ENCODE measurements around the gene SPATA2. TPM values are rescaled to one million over a fixed set of nuclear protein-coding genes. Genes with fewer than 3 reads are reported as not detected.

The SPATA2 gene
- total RNA-seq, 1 donor: 3.3 TPM

DNA sequence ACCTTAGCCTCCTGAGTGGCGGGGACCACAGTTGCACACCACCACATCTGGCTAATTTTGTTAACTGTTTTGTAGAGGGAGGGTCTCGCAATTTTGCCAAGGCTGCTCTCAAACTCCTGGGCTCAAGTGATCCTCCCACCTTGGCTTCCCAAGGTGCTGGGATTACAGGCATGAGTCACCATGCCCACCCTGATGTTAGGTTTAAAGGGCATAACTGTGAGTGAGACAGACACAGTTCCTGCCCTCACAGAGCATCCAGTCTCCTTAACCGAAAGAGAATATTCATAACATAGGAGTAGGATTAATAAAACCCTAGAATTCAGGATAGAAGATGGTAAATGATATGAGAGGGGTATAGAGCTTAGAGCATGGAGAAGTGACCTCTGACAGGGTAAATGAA is 3.1 kb upstream of the SPATA2 start:
- Histone ChIP-seq H3K27ac (ENCODE audit: low read depth, low read length) (no peak overlapping the region), H3K9me3 (ENCODE audit: low read depth, low read length) (no peaks in the 10 kb centered on the region), H3K4me1 (ENCODE audit: insufficient read depth, low read length) (peaks cover 24% of the 10 kb centered on the region), H3K4me2 (ENCODE audit: insufficient read depth, low read length) (no peak overlapping the region), H3K36me3 (ENCODE audit: insufficient read depth, low read length) (no peaks in the 10 kb centered on the region), H4K20me1 (ENCODE audit: insufficient read depth, low read length) (peaks cover 13% of the 10 kb centered on the region), H2AFZ (ENCODE audit: low read length) (no peak overlapping the region), H3K4me3 (ENCODE audit: insufficient read depth, low read length) (no peak overlapping the region), H3K27me3 (ENCODE audit: insufficient read depth, low read length) (no peaks in the 10 kb centered on the region), H3K79me2 (ENCODE audit: insufficient read depth, low read length) (peaks cover 17% of the 10 kb centered on the region)
- TF ChIP-seq, protein P1, sequence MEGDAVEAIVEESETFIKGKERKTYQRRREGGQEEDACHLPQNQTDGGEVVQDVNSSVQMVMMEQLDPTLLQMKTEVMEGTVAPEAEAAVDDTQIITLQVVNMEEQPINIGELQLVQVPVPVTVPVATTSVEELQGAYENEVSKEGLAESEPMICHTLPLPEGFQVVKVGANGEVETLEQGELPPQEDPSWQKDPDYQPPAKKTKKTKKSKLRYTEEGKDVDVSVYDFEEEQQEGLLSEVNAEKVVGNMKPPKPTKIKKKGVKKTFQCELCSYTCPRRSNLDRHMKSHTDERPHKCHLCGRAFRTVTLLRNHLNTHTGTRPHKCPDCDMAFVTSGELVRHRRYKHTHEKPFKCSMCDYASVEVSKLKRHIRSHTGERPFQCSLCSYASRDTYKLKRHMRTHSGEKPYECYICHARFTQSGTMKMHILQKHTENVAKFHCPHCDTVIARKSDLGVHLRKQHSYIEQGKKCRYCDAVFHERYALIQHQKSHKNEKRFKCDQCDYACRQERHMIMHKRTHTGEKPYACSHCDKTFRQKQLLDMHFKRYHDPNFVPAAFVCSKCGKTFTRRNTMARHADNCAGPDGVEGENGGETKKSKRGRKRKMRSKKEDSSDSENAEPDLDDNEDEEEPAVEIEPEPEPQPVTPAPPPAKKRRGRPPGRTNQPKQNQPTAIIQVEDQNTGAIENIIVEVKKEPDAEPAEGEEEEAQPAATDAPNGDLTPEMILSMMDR (IDR thresholded peaks at IDR 0.05; ENCODE audit: extremely low read depth, low read depth, low read length): no peak
- no peak for DNase-seq (ENCODE audit: insufficient read length, low spot score, missing footprints)

DNA sequence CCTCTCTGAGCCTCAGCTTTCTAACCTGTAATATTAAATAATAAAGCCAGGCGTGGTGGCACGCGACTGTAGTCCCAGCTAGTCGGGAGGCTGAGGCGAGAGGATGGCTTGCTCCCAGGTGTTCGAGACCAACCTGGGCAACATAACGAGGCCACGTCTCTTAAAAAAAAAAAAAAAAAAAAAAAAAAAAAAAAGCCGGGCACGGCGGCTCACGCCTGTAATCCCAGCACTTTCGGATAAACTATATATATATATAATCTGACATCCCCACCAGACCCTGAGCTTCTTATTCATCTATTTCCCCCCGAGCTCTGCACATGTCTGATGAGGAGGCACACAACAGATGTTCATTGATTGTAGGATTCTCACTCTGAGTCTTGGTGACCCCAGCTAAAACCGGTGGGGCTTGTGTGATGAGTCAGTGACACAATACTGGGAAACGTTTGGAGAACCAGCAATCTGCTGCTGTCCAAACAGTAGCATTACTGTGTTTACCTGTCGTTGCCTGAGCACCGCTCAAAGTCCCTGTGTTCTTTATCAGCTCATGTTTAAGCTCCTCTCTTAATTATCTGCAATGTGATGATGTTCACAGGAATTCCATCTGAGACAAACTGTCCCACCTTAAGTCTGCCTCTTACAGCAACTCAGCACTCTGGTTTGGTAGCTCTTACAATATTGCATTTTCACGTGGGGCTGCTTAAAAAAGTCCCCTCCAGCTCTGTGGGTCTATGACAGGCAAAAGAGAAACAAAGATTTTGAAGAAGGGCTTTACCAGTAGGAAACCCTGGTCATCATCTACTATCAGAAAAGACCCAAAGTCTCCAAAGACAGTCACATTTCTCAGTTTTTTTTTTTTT is 1.0 kb upstream of the SPATA2 start:
- no peaks in the 10 kb centered on the region for H3K27me3 ChIP-seq (ENCODE audit: insufficient read depth, low read length)
- H4K20me1 ChIP-seq (ENCODE audit: insufficient read depth, low read length): peaks cover 32% of the 10 kb centered on the region
- peaks cover 28% of the 10 kb centered on the region for H3K4me1 ChIP-seq (ENCODE audit: insufficient read depth, low read length)
- H3K4me3 ChIP-seq (ENCODE audit: insufficient read depth, low read length): peak overlapping the region; percentile 95
- H3K4me2 ChIP-seq (ENCODE audit: insufficient read depth, low read length): peak overlapping the region; percentile 100
- no peaks in the 10 kb centered on the region for H3K36me3 ChIP-seq (ENCODE audit: insufficient read depth, low read length)
- TF ChIP-seq, protein P1 (IDR thresholded peaks at IDR 0.05; ENCODE audit: extremely low read depth, low read depth, low read length): no peak
- peak; percentile 92 for DNase-seq (ENCODE audit: insufficient read length, low spot score, missing footprints)
- H2AFZ ChIP-seq (ENCODE audit: low read length): peak overlapping the region; percentile 97
- no peaks in the 10 kb centered on the region for H3K9me3 ChIP-seq (ENCODE audit: low read depth, low read length)
- peak overlapping the region; percentile 100 for H3K27ac ChIP-seq (ENCODE audit: low read depth, low read length)
- H3K79me2 ChIP-seq (ENCODE audit: insufficient read depth, low read length): peaks cover 36% of the 10 kb centered on the region

DNA sequence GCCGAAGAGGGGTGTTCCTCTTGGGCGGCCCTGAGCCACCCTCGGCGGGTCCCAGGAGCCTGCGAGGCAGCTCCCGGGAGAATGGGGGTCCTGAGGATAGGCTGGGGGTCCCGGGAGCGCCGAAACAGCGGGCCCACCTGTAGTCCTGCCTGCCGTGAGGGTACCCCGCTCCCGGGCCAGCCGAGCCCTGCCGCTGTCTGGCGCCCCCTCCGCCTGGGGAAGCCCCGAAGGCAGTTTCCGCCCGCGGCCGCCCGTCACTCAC is 280 bp downstream of the SPATA2 start:
- peaks cover 2% of the 10 kb centered on the region for H3K36me3 ChIP-seq (ENCODE audit: insufficient read depth, low read length)
- peaks cover 43% of the 10 kb centered on the region for H4K20me1 ChIP-seq (ENCODE audit: insufficient read depth, low read length)
- TF ChIP-seq, protein P1 (IDR thresholded peaks at IDR 0.05; ENCODE audit: extremely low read depth, low read depth, low read length): no peak
- H3K4me2 ChIP-seq (ENCODE audit: insufficient read depth, low read length): peak overlapping the region; percentile 100
- H3K4me1 ChIP-seq (ENCODE audit: insufficient read depth, low read length): peaks cover 28% of the 10 kb centered on the region
- no peaks in the 10 kb centered on the region for H3K27me3 ChIP-seq (ENCODE audit: insufficient read depth, low read length)
- peak overlapping the region; percentile 95 for H3K4me3 ChIP-seq (ENCODE audit: insufficient read depth, low read length)
- peak overlapping the region; percentile 97 for H2AFZ ChIP-seq (ENCODE audit: low read length)
- H3K27ac ChIP-seq (ENCODE audit: low read depth, low read length): peak overlapping the region; percentile 100
- H3K9me3 ChIP-seq (ENCODE audit: low read depth, low read length): no peaks in the 10 kb centered on the region
- no peak for DNase-seq (ENCODE audit: insufficient read length, low spot score, missing footprints)
- H3K79me2 ChIP-seq (ENCODE audit: insufficient read depth, low read length): peaks cover 49% of the 10 kb centered on the region

DNA sequence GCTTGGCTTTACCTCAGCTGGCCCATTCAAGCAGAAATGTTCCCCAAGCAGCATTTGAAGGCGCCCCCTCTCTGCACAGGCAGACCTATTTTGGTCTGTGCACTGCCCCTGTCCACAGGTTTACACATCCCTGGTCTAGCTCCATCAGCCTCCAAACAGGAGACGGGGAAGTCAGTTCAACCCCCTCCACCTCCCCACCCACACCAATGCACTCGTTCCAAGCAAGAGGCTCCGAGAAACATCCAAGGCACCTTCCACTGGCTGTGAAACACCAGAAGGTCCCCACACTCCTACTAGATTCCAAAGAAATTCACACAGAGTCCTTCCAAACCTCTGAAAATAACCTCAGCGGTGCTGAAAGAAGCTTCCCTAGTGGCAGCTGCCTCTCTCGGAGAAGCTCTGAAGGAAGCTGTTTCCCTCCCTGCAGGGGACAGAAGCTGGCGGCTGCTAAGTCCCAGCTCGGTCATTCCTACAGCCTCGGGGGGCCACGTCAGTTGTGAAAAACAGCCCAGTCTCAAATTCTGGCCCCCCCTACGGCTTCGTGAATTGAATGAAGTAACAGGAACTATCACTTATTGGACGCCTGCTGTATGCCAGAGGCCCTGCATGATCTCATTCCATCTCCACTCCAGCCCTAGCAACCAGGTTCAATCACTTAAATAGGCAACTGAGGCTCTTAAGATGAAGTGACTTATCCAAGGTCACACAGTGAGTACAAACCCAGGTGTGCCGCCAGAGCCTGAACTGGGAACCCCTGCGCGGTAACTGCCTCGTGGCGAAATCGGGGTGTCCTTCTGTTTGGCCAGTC is 815 bp downstream of the SPATA2 start:
- H3K4me3 ChIP-seq (ENCODE audit: insufficient read depth, low read length): peak overlapping the region; percentile 95
- peak; percentile 70 for DNase-seq (ENCODE audit: insufficient read length, low spot score, missing footprints)
- peak overlapping the region; percentile 100 for H3K27ac ChIP-seq (ENCODE audit: low read depth, low read length)
- TF ChIP-seq, protein P1 (IDR thresholded peaks at IDR 0.05; ENCODE audit: extremely low read depth, low read depth, low read length): no peak
- peaks cover 49% of the 10 kb centered on the region for H4K20me1 ChIP-seq (ENCODE audit: insufficient read depth, low read length)
- peaks cover 7% of the 10 kb centered on the region for H3K36me3 ChIP-seq (ENCODE audit: insufficient read depth, low read length)
- peaks cover 54% of the 10 kb centered on the region for H3K79me2 ChIP-seq (ENCODE audit: insufficient read depth, low read length)
- peaks cover 28% of the 10 kb centered on the region for H3K4me1 ChIP-seq (ENCODE audit: insufficient read depth, low read length)
- no peaks in the 10 kb centered on the region for H3K27me3 ChIP-seq (ENCODE audit: insufficient read depth, low read length)
- H3K4me2 ChIP-seq (ENCODE audit: insufficient read depth, low read length): peak overlapping the region; percentile 100
- no peaks in the 10 kb centered on the region for H3K9me3 ChIP-seq (ENCODE audit: low read depth, low read length)
- peak overlapping the region; percentile 97 for H2AFZ ChIP-seq (ENCODE audit: low read length)

All from osteoblast (primary cell).